ENCODE results near the gene LRP1B. TPM values are rescaled to one million over a fixed set of nuclear protein-coding genes. Genes with fewer than 3 reads are reported as not detected.
"Not testable (repeated sequence)": the region's sequence is repeated elsewhere in the genome, so short reads cannot be mapped to it uniquely, and the experiment has no call there.

The LRP1B gene
- total RNA-seq, 2 experiments from 2014 or later = not detected

GRCh38 chr2:142097711-142098110 lies 33.1 kb downstream of the LRP1B start:
- Mint-ChIP-seq H3K36me3 (no peaks in the 10 kb centered on the region), H3K4me3 (no peak overlapping the region), H3K27me3 (no peaks in the 10 kb centered on the region), H3K27ac (no peak overlapping the region), H3K9me3 (peaks cover 3% of the 10 kb centered on the region), H3K4me1 (ENCODE audit: low read depth) (no peaks in the 10 kb centered on the region)
- no peak for DNase-seq
- POLR2A ChIA-PET = no interaction called here
- CTCF ChIA-PET = no interaction called here
- intact Hi-C loops (cut with micrococcal nuclease) = no loop called here

- H3K4me3 Mint-ChIP-seq = no peak overlapping the region
- no peaks in the 10 kb centered on the region for H3K27me3 Mint-ChIP-seq
- H3K27ac Mint-ChIP-seq = no peak overlapping the region
- H3K4me1 Mint-ChIP-seq (ENCODE audit: low read depth) = no peaks in the 10 kb centered on the region
- no peak for DNase-seq
- H3K36me3 Mint-ChIP-seq = no peaks in the 10 kb centered on the region
- CTCF ChIA-PET = no interaction called here
- H3K9me3 Mint-ChIP-seq = peaks cover 3% of the 10 kb centered on the region
- POLR2A ChIA-PET = no interaction called here
- intact Hi-C loops (cut with micrococcal nuclease) = no loop called here
Measured at GRCh38 chr2:142095647-142096046, 35.2 kb downstream of the LRP1B start.

GRCh38 chr2:142094233-142094632 lies 36.6 kb downstream of the LRP1B start:
- CTCF ChIA-PET = no interaction called here
- H3K27me3 Mint-ChIP-seq = no peaks in the 10 kb centered on the region

GRCh38 chr2:142088058-142088568 lies 42.7 kb downstream of the LRP1B start:
- H3K4me1 Mint-ChIP-seq (ENCODE audit: low read depth) = no peaks in the 10 kb centered on the region
- H3K9me3 Mint-ChIP-seq = peaks cover 8% of the 10 kb centered on the region
- ChIA-PET POLR2A (no interaction called here), CTCF (no interaction called here)
- H3K36me3 Mint-ChIP-seq = no peaks in the 10 kb centered on the region
- no peak overlapping the region for H3K27ac Mint-ChIP-seq
- DNase-seq = no peak
- intact Hi-C loops (cut with micrococcal nuclease) = no loop called here
- H3K4me3 Mint-ChIP-seq = no peak overlapping the region
- H3K27me3 Mint-ChIP-seq = no peaks in the 10 kb centered on the region

More at GRCh38 chr2:142094233-142094632, 36.6 kb downstream of the LRP1B start:
- intact Hi-C loops (cut with micrococcal nuclease) = no loop called here
- POLR2A ChIA-PET = no interaction called here
- H3K9me3 Mint-ChIP-seq = peaks cover 3% of the 10 kb centered on the region
- H3K27ac Mint-ChIP-seq = no peak overlapping the region
- no peak overlapping the region for H3K4me3 Mint-ChIP-seq
- no peaks in the 10 kb centered on the region for H3K36me3 Mint-ChIP-seq
- no peaks in the 10 kb centered on the region for H3K4me1 Mint-ChIP-seq (ENCODE audit: low read depth)
- no peak for DNase-seq

- H3K27ac Mint-ChIP-seq = not testable (repeated sequence)
Measured at GRCh38 chr2:142087585-142087984, 43.2 kb downstream of the LRP1B start.

GRCh38 chr2:142082368-142082767 lies 48.4 kb downstream of the LRP1B start:
- ChIA-PET POLR2A (no interaction called here), CTCF (no interaction called here)
- H3K27me3 Mint-ChIP-seq = no peaks in the 10 kb centered on the region
- no peak overlapping the region for H3K4me3 Mint-ChIP-seq
- intact Hi-C loops (cut with micrococcal nuclease) = no loop called here
- H3K36me3 Mint-ChIP-seq = no peaks in the 10 kb centered on the region
- peaks cover 12% of the 10 kb centered on the region for H3K9me3 Mint-ChIP-seq
- no peak for DNase-seq
- H3K4me1 Mint-ChIP-seq (ENCODE audit: low read depth) = no peaks in the 10 kb centered on the region
- no peak overlapping the region for H3K27ac Mint-ChIP-seq

More at GRCh38 chr2:142087585-142087984, 43.2 kb downstream of the LRP1B start:
- DNase-seq; H3K4me3 Mint-ChIP-seq; CTCF ChIA-PET; POLR2A ChIA-PET; H3K36me3 Mint-ChIP-seq; H3K27me3 Mint-ChIP-seq; H3K4me1 Mint-ChIP-seq (ENCODE audit: low read depth); intact Hi-C loops (cut with micrococcal nuclease): not testable (repeated sequence)
- H3K9me3 Mint-ChIP-seq = peaks cover 12% of the 10 kb centered on the region

- H3K4me1 Mint-ChIP-seq (ENCODE audit: low read depth) = no peaks in the 10 kb centered on the region
- H3K36me3 Mint-ChIP-seq = no peaks in the 10 kb centered on the region
- intact Hi-C loops (cut with micrococcal nuclease) = no loop called here
- DNase-seq = no peak
- H3K4me3 Mint-ChIP-seq = no peak overlapping the region
- CTCF ChIA-PET = no interaction called here
- no peaks in the 10 kb centered on the region for H3K27me3 Mint-ChIP-seq
- POLR2A ChIA-PET = no interaction called here
- no peak overlapping the region for H3K27ac Mint-ChIP-seq
- peaks cover 15% of the 10 kb centered on the region for H3K9me3 Mint-ChIP-seq
Measured at GRCh38 chr2:142076317-142076716, 54.5 kb downstream of the LRP1B start.

GRCh38 chr2:142075826-142076225 lies 55.0 kb downstream of the LRP1B start:
- Mint-ChIP-seq H3K27ac (no peak overlapping the region), H3K36me3 (no peaks in the 10 kb centered on the region), H3K9me3 (peaks cover 15% of the 10 kb centered on the region), H3K27me3 (no peaks in the 10 kb centered on the region), H3K4me1 (ENCODE audit: low read depth) (no peaks in the 10 kb centered on the region), H3K4me3 (no peak overlapping the region)
- DNase-seq = no peak
- POLR2A ChIA-PET = no interaction called here
- intact Hi-C loops (cut with micrococcal nuclease) = no loop called here
- CTCF ChIA-PET = no interaction called here

GRCh38 chr2:142069251-142069888 lies 61.4 kb downstream of the LRP1B start:
- Mint-ChIP-seq H3K27ac (no peak overlapping the region), H3K27me3 (no peaks in the 10 kb centered on the region), H3K36me3 (no peaks in the 10 kb centered on the region), H3K9me3 (peaks cover 10% of the 10 kb centered on the region), H3K4me1 (ENCODE audit: low read depth) (no peaks in the 10 kb centered on the region), H3K4me3 (no peak overlapping the region)
- ChIA-PET CTCF (no interaction called here), POLR2A (no interaction called here)
- intact Hi-C loops (cut with micrococcal nuclease) = no loop called here
- no peak for DNase-seq

- H3K36me3 Mint-ChIP-seq = no peaks in the 10 kb centered on the region
- peaks cover 2% of the 10 kb centered on the region for H3K9me3 Mint-ChIP-seq
- intact Hi-C loops (cut with micrococcal nuclease) = no loop called here
- CTCF ChIA-PET = no interaction called here
- no peaks in the 10 kb centered on the region for H3K4me1 Mint-ChIP-seq (ENCODE audit: low read depth)
- POLR2A ChIA-PET = no interaction called here
- no peaks in the 10 kb centered on the region for H3K27me3 Mint-ChIP-seq
- no peak for DNase-seq
- no peak overlapping the region for H3K4me3 Mint-ChIP-seq
- no peak overlapping the region for H3K27ac Mint-ChIP-seq
Measured at GRCh38 chr2:142065700-142066099, 65.1 kb downstream of the LRP1B start.

- Mint-ChIP-seq H3K9me3 (peaks cover 3% of the 10 kb centered on the region), H3K27me3 (no peaks in the 10 kb centered on the region), H3K4me3 (no peak overlapping the region), H3K27ac (no peak overlapping the region), H3K36me3 (no peaks in the 10 kb centered on the region), H3K4me1 (ENCODE audit: low read depth) (no peaks in the 10 kb centered on the region)
- POLR2A ChIA-PET = no interaction called here
- intact Hi-C loops (cut with micrococcal nuclease) = no loop called here
- DNase-seq = no peak
- CTCF ChIA-PET = no interaction called here
Measured at GRCh38 chr2:142065156-142065555, 65.7 kb downstream of the LRP1B start.

GRCh38 chr2:142061733-142062132 lies 69.1 kb downstream of the LRP1B start:
- DNase-seq = no peak
- no peaks in the 10 kb centered on the region for H3K4me1 Mint-ChIP-seq (ENCODE audit: low read depth)
- H3K9me3 Mint-ChIP-seq = peaks cover 8% of the 10 kb centered on the region
- H3K27ac Mint-ChIP-seq = no peak overlapping the region
- intact Hi-C loops (cut with micrococcal nuclease) = no loop called here
- H3K36me3 Mint-ChIP-seq = no peaks in the 10 kb centered on the region
- POLR2A ChIA-PET = no interaction called here
- CTCF ChIA-PET = no interaction called here
- H3K27me3 Mint-ChIP-seq = no peaks in the 10 kb centered on the region
- H3K4me3 Mint-ChIP-seq = no peak overlapping the region

- CTCF ChIA-PET = interaction anchor here (0.6 kb wide), 1 partner anchor 85 kb away, joined by 3 read pairs; no protein-coding TSS in a partner anchor
- Mint-ChIP-seq H3K27ac (no peak overlapping the region), H3K4me1 (ENCODE audit: low read depth) (no peaks in the 10 kb centered on the region)
Measured at GRCh38 chr2:142058149-142058548, 72.7 kb downstream of the LRP1B start.

More at GRCh38 chr2:142058149-142058548, 72.7 kb downstream of the LRP1B start:
- Mint-ChIP-seq H3K36me3 (no peaks in the 10 kb centered on the region), H3K9me3 (peaks cover 11% of the 10 kb centered on the region), H3K4me3 (no peak overlapping the region), H3K27me3 (no peaks in the 10 kb centered on the region)
- DNase-seq = no peak
- intact Hi-C loops (cut with micrococcal nuclease) = no loop called here
- POLR2A ChIA-PET = no interaction called here

Data from activated CD4-positive, alpha-beta memory T cell treated with anti-CD3 and anti-CD28 coated beads for 36 hours (primary cell).